ENCODE measurements around the gene FLT3. TPM values are rescaled to one million over a fixed set of nuclear protein-coding genes. Genes with fewer than 3 reads are reported as not detected.

Gene FLT3
- total and polyA plus RNA-seq, 2 of the 13 experiments (the other 11 are each of a cell fraction or from before 2014, with no cell fraction given), result not detected

- TF ChIP-seq ZHX1 (CRISPR knock-in tag; IDR thresholded peaks at IDR 0.05; ENCODE audit: low read depth), result 0 out of 2 replicates have a peak, but pooled peaks have one; percentile 27
- peak; percentile 38; the same call in 1 of the 2 replicates for TF ChIP-seq GABPB1 (CRISPR knock-in tag; IDR thresholded peaks at IDR 0.05)
- TF ChIP-seq ZNF646 (CRISPR knock-in tag; IDR thresholded peaks at IDR 0.05), result no peak
- 0 out of 2 replicates have a peak, but pooled peaks have one; percentile 31 for TF ChIP-seq ATF7-NPFF (CRISPR knock-in tag; IDR thresholded peaks at IDR 0.05; ENCODE audit: low read depth)
- TF ChIP-seq HDAC1 (CRISPR knock-in tag; IDR thresholded peaks at IDR 0.05), result peak; percentile 12; the same call in 1 of the 2 replicates
- 0 out of 2 replicates have a peak, but pooled peaks have one; percentile 19 for TF ChIP-seq ZNF512B (CRISPR knock-in tag; IDR thresholded peaks at IDR 0.05; ENCODE audit: borderline replicate concordance)
- 0 out of 2 replicates have a peak, but pooled peaks have one; percentile 40 for TF ChIP-seq FOXC1 (CRISPR knock-in tag; IDR thresholded peaks at IDR 0.05; ENCODE audit: borderline replicate concordance)
- TF ChIP-seq MAX (IDR thresholded peaks at IDR 0.05), result peak; percentile 42; the same call in 1 of the 2 replicates
- TF ChIP-seq HNRNPLL (IDR thresholded peaks at IDR 0.05; ENCODE audit: low read depth, low read length, poor library complexity, severe bottlenecking), result peak; percentile 61
Observed at GRCh38 chr13:27968316-27969081, 131.9 kb downstream of the FLT3 start (continued).
